ENCODE measurements around the gene ZNF14.

ZNF14 gene

DNA sequence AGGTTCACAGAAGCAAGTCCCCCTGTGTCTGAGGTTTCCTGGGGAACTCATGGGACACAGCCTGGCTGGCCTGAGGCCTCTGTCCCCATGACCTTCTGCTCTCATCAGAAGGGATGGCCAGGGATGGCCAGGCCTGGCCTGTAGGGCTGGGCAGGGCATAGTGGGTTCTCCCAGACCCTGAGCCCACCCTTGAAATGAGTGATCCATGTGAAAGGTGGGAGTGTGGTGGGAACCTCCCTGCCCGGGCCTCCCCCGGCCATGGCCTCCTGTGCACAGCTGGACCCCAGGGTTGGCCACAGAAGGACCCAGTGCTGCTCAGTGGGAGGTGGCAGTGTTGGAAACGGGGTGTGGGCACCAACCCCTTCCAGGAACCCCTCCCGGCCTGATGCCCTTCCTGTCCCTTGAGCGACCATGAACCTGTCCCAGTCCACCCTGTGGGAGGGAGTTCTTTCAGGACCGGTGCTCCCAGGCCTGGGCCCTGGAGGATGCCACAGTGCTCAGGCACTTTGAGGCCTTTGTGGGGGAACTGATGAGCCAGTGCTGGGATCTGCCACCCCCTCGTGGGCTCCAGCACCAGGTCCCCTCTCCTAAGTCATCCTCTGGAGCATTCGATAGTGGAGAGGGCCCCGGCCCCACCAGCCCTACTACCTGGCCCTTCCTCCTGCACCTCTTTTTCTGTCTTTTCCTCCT is 15.5 kb upstream of the ZNF14 start:
- Histone ChIP-seq H3K9ac (ENCODE audit: low read length) (no peak overlapping the region), H3F3A (ENCODE audit: insufficient read depth, low read length) (no peaks in the 10 kb centered on the region), H3K27ac (ENCODE audit: low read length) (no peak overlapping the region), H3K79me2 (ENCODE audit: low read length) (no peaks in the 10 kb centered on the region), H2AFZ (ENCODE audit: low read length) (no peak overlapping the region), H3K9me2 (replicated peaks; ENCODE audit: insufficient read depth, low read length) (no peaks in the 10 kb centered on the region), H3K4me1 (ENCODE audit: low read length) (no peaks in the 10 kb centered on the region), H3K4me3 (ENCODE audit: low read length) (no peak overlapping the region), H3K36me3 (replicated peaks; ENCODE audit: insufficient read depth, low read length) (no peaks in the 10 kb centered on the region), H3K9me3 (replicated peaks; ENCODE audit: insufficient read depth, low read length) (no peaks in the 10 kb centered on the region), H3K4me2 (ENCODE audit: low read depth, low read length) (no peak overlapping the region), H4K20me1 (ENCODE audit: insufficient read depth, low read length) (no peaks in the 10 kb centered on the region), H3K27me3 (replicated peaks; ENCODE audit: insufficient read depth, low read length) (no peaks in the 10 kb centered on the region)
- TF ChIP-seq EZH2phosphoT487 (IDR thresholded peaks at IDR 0.05; ENCODE audit: low read length), result no peak
- TF ChIP-seq, protein P1, sequence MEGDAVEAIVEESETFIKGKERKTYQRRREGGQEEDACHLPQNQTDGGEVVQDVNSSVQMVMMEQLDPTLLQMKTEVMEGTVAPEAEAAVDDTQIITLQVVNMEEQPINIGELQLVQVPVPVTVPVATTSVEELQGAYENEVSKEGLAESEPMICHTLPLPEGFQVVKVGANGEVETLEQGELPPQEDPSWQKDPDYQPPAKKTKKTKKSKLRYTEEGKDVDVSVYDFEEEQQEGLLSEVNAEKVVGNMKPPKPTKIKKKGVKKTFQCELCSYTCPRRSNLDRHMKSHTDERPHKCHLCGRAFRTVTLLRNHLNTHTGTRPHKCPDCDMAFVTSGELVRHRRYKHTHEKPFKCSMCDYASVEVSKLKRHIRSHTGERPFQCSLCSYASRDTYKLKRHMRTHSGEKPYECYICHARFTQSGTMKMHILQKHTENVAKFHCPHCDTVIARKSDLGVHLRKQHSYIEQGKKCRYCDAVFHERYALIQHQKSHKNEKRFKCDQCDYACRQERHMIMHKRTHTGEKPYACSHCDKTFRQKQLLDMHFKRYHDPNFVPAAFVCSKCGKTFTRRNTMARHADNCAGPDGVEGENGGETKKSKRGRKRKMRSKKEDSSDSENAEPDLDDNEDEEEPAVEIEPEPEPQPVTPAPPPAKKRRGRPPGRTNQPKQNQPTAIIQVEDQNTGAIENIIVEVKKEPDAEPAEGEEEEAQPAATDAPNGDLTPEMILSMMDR (IDR thresholded peaks at IDR 0.05; ENCODE audit: low read length), result no peak
- TF ChIP-seq EZH2 (optimal IDR thresholded peaks at IDR 0.05; ENCODE audit: low read depth, low read length), result no peak
- DNase-seq, result no peak

GRCh38 chr19:19747357-19748220 is 14.7 kb upstream of the ZNF14 start:
- H3K36me3 ChIP-seq (replicated peaks; ENCODE audit: insufficient read depth, low read length), result no peaks in the 10 kb centered on the region
- no peaks in the 10 kb centered on the region for H3F3A ChIP-seq (ENCODE audit: insufficient read depth, low read length)
- no peaks in the 10 kb centered on the region for H4K20me1 ChIP-seq (ENCODE audit: insufficient read depth, low read length)
- H2AFZ ChIP-seq (ENCODE audit: low read length), result no peak overlapping the region
- no peak overlapping the region for H3K9ac ChIP-seq (ENCODE audit: low read length)
- H3K4me3 ChIP-seq (ENCODE audit: low read length), result no peak overlapping the region
- no peaks in the 10 kb centered on the region for H3K9me3 ChIP-seq (replicated peaks; ENCODE audit: insufficient read depth, low read length)
- TF ChIP-seq, protein P1 (IDR thresholded peaks at IDR 0.05; ENCODE audit: low read length), result no peak
- no peak for TF ChIP-seq EZH2phosphoT487 (IDR thresholded peaks at IDR 0.05; ENCODE audit: low read length)
- TF ChIP-seq EZH2 (optimal IDR thresholded peaks at IDR 0.05; ENCODE audit: low read depth, low read length), result no peak
- H3K27ac ChIP-seq (ENCODE audit: low read length), result no peak overlapping the region
- H3K27me3 ChIP-seq (replicated peaks; ENCODE audit: insufficient read depth, low read length), result no peaks in the 10 kb centered on the region
- no peaks in the 10 kb centered on the region for H3K79me2 ChIP-seq (ENCODE audit: low read length)
- DNase-seq, result no peak
- H3K4me2 ChIP-seq (ENCODE audit: low read depth, low read length), result no peak overlapping the region
- no peaks in the 10 kb centered on the region for H3K4me1 ChIP-seq (ENCODE audit: low read length)
- no peaks in the 10 kb centered on the region for H3K9me2 ChIP-seq (replicated peaks; ENCODE audit: insufficient read depth, low read length)

GRCh38 chr19:19746286-19747213 is 13.6 kb upstream of the ZNF14 start:
- no peaks in the 10 kb centered on the region for H3K4me1 ChIP-seq (ENCODE audit: low read length)
- TF ChIP-seq, protein P1 (IDR thresholded peaks at IDR 0.05; ENCODE audit: low read length), result no peak
- TF ChIP-seq EZH2phosphoT487 (IDR thresholded peaks at IDR 0.05; ENCODE audit: low read length), result no peak
- TF ChIP-seq EZH2 (optimal IDR thresholded peaks at IDR 0.05; ENCODE audit: low read depth, low read length), result no peak
- no peak overlapping the region for H3K4me2 ChIP-seq (ENCODE audit: low read depth, low read length)
- no peaks in the 10 kb centered on the region for H3K36me3 ChIP-seq (replicated peaks; ENCODE audit: insufficient read depth, low read length)
- no peak overlapping the region for H3K4me3 ChIP-seq (ENCODE audit: low read length)
- no peaks in the 10 kb centered on the region for H4K20me1 ChIP-seq (ENCODE audit: insufficient read depth, low read length)
- no peaks in the 10 kb centered on the region for H3K27me3 ChIP-seq (replicated peaks; ENCODE audit: insufficient read depth, low read length)
- no peaks in the 10 kb centered on the region for H3F3A ChIP-seq (ENCODE audit: insufficient read depth, low read length)
- H3K9me3 ChIP-seq (replicated peaks; ENCODE audit: insufficient read depth, low read length), result no peaks in the 10 kb centered on the region
- no peak for DNase-seq
- H3K9ac ChIP-seq (ENCODE audit: low read length), result no peak overlapping the region
- H3K27ac ChIP-seq (ENCODE audit: low read length), result no peak overlapping the region
- no peak overlapping the region for H2AFZ ChIP-seq (ENCODE audit: low read length)
- H3K79me2 ChIP-seq (ENCODE audit: low read length), result no peaks in the 10 kb centered on the region
- H3K9me2 ChIP-seq (replicated peaks; ENCODE audit: insufficient read depth, low read length), result no peaks in the 10 kb centered on the region

Measured in MM.1S (cell line).